DND-41 (cell line): ENCODE results near the gene ASF1B.

Experiments used
- ATAC-seq: fragments of 200-7000 bp; cut with Tn5 transposase; 3 replicates; pipeline ENCODE4 v1.9.1; 2021; ENCODE audit warnings: low read depth; ENCODE audit not compliant: insufficient read depth
- DNase-seq: peaks from one replicate; pipeline ENCODE4 v3.0.0-alpha.2; 2020
- H2AFZ ChIP-seq: 2 replicates; pipeline ENCODE4 v1.6.0; 2012; ENCODE audit warnings: low read depth, low read length
- H3K27ac ChIP-seq: 2 replicates; pipeline ENCODE4 v1.5.1; 2012; ENCODE audit warnings: low read length, inconsistent platforms
- H3K27me3 ChIP-seq: fragments of 200-600 bp; sonication (generic); 2 replicates; pipeline ENCODE4 v1.6.0; 2012; ENCODE audit warnings: low read length, mild to moderate bottlenecking, inconsistent platforms; ENCODE audit not compliant: insufficient read depth, poor library complexity
- H3K36me3 ChIP-seq: 2 replicates; pipeline ENCODE4 v1.5.1; 2012; ENCODE audit warnings: low read length, inconsistent platforms; ENCODE audit not compliant: insufficient read depth
- H3K4me1 ChIP-seq: 2 replicates; pipeline ENCODE4 v1.5.1; 2012; ENCODE audit warnings: mild to moderate bottlenecking, low read length; ENCODE audit not compliant: insufficient read depth
- H3K4me2 ChIP-seq: 2 replicates; pipeline ENCODE4 v1.6.0; 2012; ENCODE audit warnings: mild to moderate bottlenecking, moderate library complexity, low read length, inconsistent platforms; ENCODE audit not compliant: insufficient read depth
- H3K4me3 ChIP-seq, 2 experiments: fragments of 200-600 bp in 1 of 2; shearing (Covaris generic) in 1 of 2; 2 replicates each; pipeline ENCODE4 v1.5.1; 2012 to 2016; ENCODE audit warnings: inconsistent platforms in 2 of 2, low read length in 2 of 2, mild to moderate bottlenecking in 2 of 2, low read depth in 1 of 2, moderate library complexity in 1 of 2
- H3K79me2 ChIP-seq: 2 replicates; pipeline ENCODE4 v1.6.0; 2012; ENCODE audit warnings: low read length, inconsistent platforms; ENCODE audit not compliant: insufficient read depth
- H3K9ac ChIP-seq: 2 replicates; pipeline ENCODE4 v1.6.0; 2012; ENCODE audit warnings: low read depth, mild to moderate bottlenecking, inconsistent platforms, low read length, moderate library complexity
- H3K9me3 ChIP-seq: 2 replicates; pipeline ENCODE4 v1.5.1; 2012; ENCODE audit warnings: low read length, moderate library complexity, mild to moderate bottlenecking, inconsistent platforms; ENCODE audit not compliant: insufficient read depth, severe bottlenecking
- H4K20me1 ChIP-seq: 2 replicates; pipeline ENCODE4 v1.6.0; 2012; ENCODE audit warnings: low read length; ENCODE audit not compliant: insufficient read depth
- EZH2 ChIP-seq: IDR thresholded peaks from 3 replicates; pipeline ENCODE4 v1.6.1; 2012; ENCODE audit warnings: borderline replicate concordance, low read depth, mild to moderate bottlenecking, moderate library complexity, low read length, inconsistent platforms; ENCODE audit not compliant: severe bottlenecking
- TF ChIP-seq, protein P1 (sequence below): IDR thresholded peaks from 2 replicates; pipeline ENCODE4 v1.5.1; 2012; ENCODE audit warnings: borderline replicate concordance, low read length, moderate library complexity, mild to moderate bottlenecking; ENCODE audit not compliant: poor library complexity, severe bottlenecking; ENCODE audit errors: extremely low read depth

The ASF1B gene

DNA sequence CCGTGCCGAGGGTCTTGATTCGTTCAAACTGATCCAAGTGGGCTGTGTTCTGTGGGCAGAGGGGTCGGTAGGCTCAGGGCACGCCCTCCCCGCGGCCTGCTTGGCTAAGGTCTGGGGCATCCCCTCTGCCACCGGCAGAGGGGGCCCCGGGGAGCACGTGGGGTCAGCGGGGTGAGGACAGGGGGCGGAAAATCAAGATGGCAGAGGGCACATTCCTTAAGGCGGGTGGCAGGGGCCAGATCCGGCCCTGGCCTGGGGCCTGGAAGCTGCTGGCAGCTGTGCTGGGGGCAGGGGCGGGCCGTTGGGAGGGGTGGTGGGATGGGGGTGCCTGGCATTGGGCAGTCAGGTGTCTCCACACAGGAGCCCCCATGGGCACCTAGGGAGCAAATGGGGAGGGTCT, 29.5 kb downstream of the ASF1B start:
- no peak for TF ChIP-seq EZH2
- TF ChIP-seq, protein P1, sequence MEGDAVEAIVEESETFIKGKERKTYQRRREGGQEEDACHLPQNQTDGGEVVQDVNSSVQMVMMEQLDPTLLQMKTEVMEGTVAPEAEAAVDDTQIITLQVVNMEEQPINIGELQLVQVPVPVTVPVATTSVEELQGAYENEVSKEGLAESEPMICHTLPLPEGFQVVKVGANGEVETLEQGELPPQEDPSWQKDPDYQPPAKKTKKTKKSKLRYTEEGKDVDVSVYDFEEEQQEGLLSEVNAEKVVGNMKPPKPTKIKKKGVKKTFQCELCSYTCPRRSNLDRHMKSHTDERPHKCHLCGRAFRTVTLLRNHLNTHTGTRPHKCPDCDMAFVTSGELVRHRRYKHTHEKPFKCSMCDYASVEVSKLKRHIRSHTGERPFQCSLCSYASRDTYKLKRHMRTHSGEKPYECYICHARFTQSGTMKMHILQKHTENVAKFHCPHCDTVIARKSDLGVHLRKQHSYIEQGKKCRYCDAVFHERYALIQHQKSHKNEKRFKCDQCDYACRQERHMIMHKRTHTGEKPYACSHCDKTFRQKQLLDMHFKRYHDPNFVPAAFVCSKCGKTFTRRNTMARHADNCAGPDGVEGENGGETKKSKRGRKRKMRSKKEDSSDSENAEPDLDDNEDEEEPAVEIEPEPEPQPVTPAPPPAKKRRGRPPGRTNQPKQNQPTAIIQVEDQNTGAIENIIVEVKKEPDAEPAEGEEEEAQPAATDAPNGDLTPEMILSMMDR, result no peak
- Histone ChIP-seq H3K4me2 (no peak overlapping the region), H3K79me2 (peaks cover 12% of the 10 kb centered on the region; the same call in 1 of the 2 replicates), H3K4me1 (no peaks in the 10 kb centered on the region), H3K4me3 (no peak overlapping the region), H3K27ac (no peak overlapping the region), H3K9me3 (no peaks in the 10 kb centered on the region), H3K9ac (no peak overlapping the region), H3K36me3 (peaks cover 35% of the 10 kb centered on the region), H4K20me1 (peaks cover 4% of the 10 kb centered on the region; the same call in 1 of the 2 replicates), H2AFZ (no peak overlapping the region), H3K27me3 (no peaks in the 10 kb centered on the region)
- no peak for DNase-seq
- no peak for ATAC-seq

DNA sequence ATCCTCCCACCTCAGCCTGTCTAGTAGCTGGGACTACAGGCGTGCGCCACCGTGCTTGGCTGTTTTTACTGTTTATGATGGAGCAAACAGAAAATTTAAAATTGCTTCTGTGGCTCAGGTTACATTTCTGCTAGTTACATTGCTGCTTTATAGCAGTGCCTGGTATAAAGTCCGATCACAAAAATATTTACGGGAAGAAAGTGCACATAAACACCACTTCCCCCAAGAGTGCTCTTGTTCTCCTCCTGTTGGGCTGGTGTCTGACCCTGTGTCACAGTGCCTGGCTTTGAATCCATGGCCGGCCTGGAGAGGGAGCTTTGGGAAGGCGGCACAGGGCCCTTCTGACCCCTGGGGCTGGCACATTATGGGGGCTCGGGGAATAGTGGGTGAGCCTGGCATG, 30.7 kb downstream of the ASF1B start:
- peaks cover under 1% of the 10 kb centered on the region; the same call in 1 of the 2 replicates for H4K20me1 ChIP-seq
- no peak for TF ChIP-seq EZH2
- TF ChIP-seq, protein P1, result no peak
- peaks cover 7% of the 10 kb centered on the region; the same call in 1 of the 2 replicates for H3K79me2 ChIP-seq
- H3K4me1 ChIP-seq, result no peaks in the 10 kb centered on the region
- no peak overlapping the region for H3K4me3 ChIP-seq
- H3K4me2 ChIP-seq, result no peak overlapping the region
- no peaks in the 10 kb centered on the region for H3K9me3 ChIP-seq
- H3K27me3 ChIP-seq, result no peaks in the 10 kb centered on the region
- H2AFZ ChIP-seq, result no peak overlapping the region
- ATAC-seq (no peak), DNase-seq (no peak)
- no peak overlapping the region for H3K9ac ChIP-seq
- no peak overlapping the region for H3K27ac ChIP-seq
- peaks cover 34% of the 10 kb centered on the region for H3K36me3 ChIP-seq

DNA sequence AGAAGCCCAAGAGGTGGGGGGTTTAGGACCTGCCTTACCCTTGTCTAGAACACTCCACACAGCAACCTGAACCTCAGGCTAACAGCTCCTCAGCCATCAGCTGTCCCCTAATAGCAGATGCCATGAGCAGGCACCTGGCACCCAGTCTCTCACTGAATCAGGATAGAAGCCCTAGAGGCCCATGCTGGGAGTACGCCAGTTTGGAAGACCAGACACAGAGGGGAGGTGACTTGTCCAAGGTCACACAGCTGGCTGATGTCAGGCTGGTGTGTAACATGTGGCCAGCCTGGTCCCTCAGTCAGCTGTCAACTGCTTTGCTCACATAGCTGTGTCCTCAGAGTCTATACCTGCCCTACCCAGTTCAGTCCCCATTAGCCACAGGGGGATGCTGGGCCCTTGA, 33.1 kb downstream of the ASF1B start:
- Histone ChIP-seq H2AFZ (no peak overlapping the region), H3K27me3 (no peaks in the 10 kb centered on the region), H3K36me3 (peaks cover 39% of the 10 kb centered on the region), H3K79me2 (peaks cover 5% of the 10 kb centered on the region; the same call in 1 of the 2 replicates), H3K9ac (no peak overlapping the region), H3K4me1 (no peaks in the 10 kb centered on the region), H3K4me3 (no peak overlapping the region), H3K27ac (no peak overlapping the region), H3K9me3 (no peaks in the 10 kb centered on the region), H4K20me1 (no peaks in the 10 kb centered on the region; the same call in 1 of the 2 replicates), H3K4me2 (no peak overlapping the region)
- TF ChIP-seq, protein P1, result no peak
- no peak for TF ChIP-seq EZH2
- DNase-seq (no peak), ATAC-seq (peak; percentile 44; the same call in 1 of the 3 replicates)

DNA sequence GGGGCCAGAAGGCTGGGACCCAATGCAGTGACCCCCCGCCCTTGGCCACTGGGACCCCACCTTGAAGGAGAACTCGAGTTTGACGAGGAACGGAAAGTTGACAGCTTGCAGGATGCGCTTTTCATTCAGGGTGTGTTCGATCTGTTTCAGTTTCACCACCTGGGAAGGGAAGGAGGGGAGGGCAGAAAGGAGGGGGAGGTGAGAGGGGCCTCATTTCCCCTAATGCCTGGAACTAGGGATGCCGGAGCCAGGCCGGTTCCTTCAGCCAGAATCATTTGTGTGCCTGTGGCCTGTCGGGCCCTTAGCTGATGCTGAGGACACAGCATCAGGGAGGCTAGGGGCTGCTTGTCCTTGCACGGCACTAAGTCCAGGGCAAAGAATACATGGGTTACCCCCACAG, 33.6 kb downstream of the ASF1B start:
- peaks cover 44% of the 10 kb centered on the region for H3K36me3 ChIP-seq
- H3K27ac ChIP-seq, result no peak overlapping the region
- no peaks in the 10 kb centered on the region for H3K4me1 ChIP-seq
- no peaks in the 10 kb centered on the region for H3K27me3 ChIP-seq
- H4K20me1 ChIP-seq, result no peaks in the 10 kb centered on the region; the same call in 1 of the 2 replicates
- TF ChIP-seq, protein P1, result no peak
- no peak for TF ChIP-seq EZH2
- no peak overlapping the region for H2AFZ ChIP-seq
- ATAC-seq, result no peak
- no peaks in the 10 kb centered on the region for H3K9me3 ChIP-seq
- H3K4me2 ChIP-seq, result no peak overlapping the region
- H3K79me2 ChIP-seq, result 0 out of 2 replicates have a peak, but pooled peaks cover under 1% of the 10 kb centered on the region
- no peak overlapping the region for H3K9ac ChIP-seq
- DNase-seq, result no peak
- no peak overlapping the region for H3K4me3 ChIP-seq
